Hepatocyte (in vitro differentiated cells): ENCODE measurements around the gene CHD9. TPM values are rescaled to one million over a fixed set of nuclear protein-coding genes. Genes with fewer than 3 reads are reported as not detected.
"Not testable (repeated sequence)": the region's sequence is repeated elsewhere in the genome, so short reads cannot be mapped to it uniquely, and the experiment has no call there.

ENCODE experiments used
- DNase-seq: peaks from one replicate; pipeline ENCODE4 v3.0.0-alpha.2; 2016; ENCODE audit warnings: low spot score
- H2AFZ ChIP-seq: fragments of 200-600 bp; sonication (generic); 2 replicates; pipeline ENCODE4 v1.6.0; 2016; ENCODE audit warnings: antibody characterized with exemption, mild to moderate bottlenecking
- H3K27ac ChIP-seq: fragments of 200-600 bp; sonication (generic); 2 replicates; pipeline ENCODE4 v1.5.1; 2016; ENCODE audit warnings: mild to moderate bottlenecking
- H3K27me3 ChIP-seq: fragments of 200-600 bp; sonication (generic); 2 replicates; pipeline ENCODE4 v1.6.1; 2016
- H3K36me3 ChIP-seq: fragments of 200-600 bp; sonication (generic); replicated peaks from 2 replicates; pipeline ENCODE4 v1.5.1; 2016; ENCODE audit warnings: low read depth; ENCODE audit not compliant: insufficient read depth
- H3K4me1 ChIP-seq: fragments of 200-600 bp; sonication (generic); 2 replicates; pipeline ENCODE4 v1.5.1; 2016; ENCODE audit warnings: mild to moderate bottlenecking, moderate library complexity; ENCODE audit not compliant: insufficient read depth
- H3K4me2 ChIP-seq: fragments of 200-600 bp; sonication (generic); 2 replicates; pipeline ENCODE4 v1.6.0; 2016
- H3K4me3 ChIP-seq: fragments of 200-600 bp; sonication (generic); 2 replicates; pipeline ENCODE4 v1.5.1; 2016; ENCODE audit warnings: mild to moderate bottlenecking
- H3K79me2 ChIP-seq: fragments of 200-600 bp; sonication (generic); 2 replicates; pipeline ENCODE4 v1.6.0; 2017; ENCODE audit warnings: mild to moderate bottlenecking
- H3K9me2 ChIP-seq: fragments of 200-600 bp; sonication (generic); replicated peaks from 2 replicates; pipeline ENCODE4 v1.6.0; 2017; ENCODE audit warnings: mild to moderate bottlenecking; ENCODE audit not compliant: insufficient read depth
- H3K9me3 ChIP-seq: fragments of 200-600 bp; sonication (generic); 2 replicates; pipeline ENCODE4 v1.5.1; 2016; ENCODE audit warnings: low read depth, mild to moderate bottlenecking
- H4K20me1 ChIP-seq: fragments of 200-600 bp; sonication (generic); 2 replicates; pipeline ENCODE4 v1.6.0; 2016; ENCODE audit warnings: mild to moderate bottlenecking; ENCODE audit not compliant: insufficient read depth, poor library complexity, severe bottlenecking
- CTCF ChIP-seq: fragments of 200-600 bp; sonication (generic); IDR thresholded peaks from 2 replicates; pipeline ENCODE4 v1.5.1; 2016; ENCODE audit warnings: antibody characterized with exemption, mild to moderate bottlenecking; ENCODE audit not compliant: poor library complexity
- EZH2 ChIP-seq: fragments of 200-600 bp; sonication (generic); IDR thresholded peaks from 2 replicates; pipeline ENCODE4 v1.6.1; 2016; ENCODE audit warnings: antibody characterized with exemption, mild to moderate bottlenecking, borderline replicate concordance
- EZH2phosphoT487 ChIP-seq: fragments of 200-600 bp; sonication (generic); IDR thresholded peaks from one replicate; pipeline ENCODE4 v1.6.1; 2018; ENCODE audit warnings: antibody characterized with exemption, mild to moderate bottlenecking, low read depth, moderate library complexity; ENCODE audit not compliant: unreplicated experiment, severe bottlenecking
- WGBS: methylation state at CpG from one replicate; pipeline ENCODE4 v1.1.6; 2016; ENCODE audit warnings: low lambda C conversion rate; ENCODE audit errors: missing lambda C conversion rate; 5-methylcytosine and 5-hydroxymethylcytosine counted together
- polyA plus RNA-seq: library from polyadenylated mRNA; unstranded; fragments of >200 nt; fragmentation: Nextera tagmentation; extraction: Ambion mirVana; gene quantifications from 2 replicates; pipeline ENCODE4 v1.2.1, GENCODE V29; 2016
- total RNA-seq: library from RNA; depleted of rRNA; stranded (reverse); fragments of >200 nt; gene quantifications from 2 replicates; pipeline ENCODE4 v1.2.3, GENCODE V29; 2014

The CHD9 gene
- total and polyA plus RNA-seq, 2 experiments from 2014 or later = 54.9 to 68.2 TPM

GRCh38 chr16:53043986-53044601 lies 10.7 kb upstream of the CHD9 start:
- H3K79me2 ChIP-seq = no peaks in the 10 kb centered on the region
- H3K27ac ChIP-seq = peak overlapping the region; percentile 92
- H3K36me3 ChIP-seq = no peaks in the 10 kb centered on the region
- 23% methylated on average over 11 of the region's 11 CpGs for WGBS
- peak overlapping the region; percentile 42 for H2AFZ ChIP-seq
- no peaks in the 10 kb centered on the region for H3K27me3 ChIP-seq
- H4K20me1 ChIP-seq = no peaks in the 10 kb centered on the region
- H3K9me2 ChIP-seq = no peaks in the 10 kb centered on the region
- H3K4me2 ChIP-seq = peak overlapping the region; percentile 62
- peak; percentile 23 for DNase-seq
- no peak overlapping the region for H3K4me3 ChIP-seq
- peaks cover 47% of the 10 kb centered on the region for H3K4me1 ChIP-seq
- TF ChIP-seq CTCF (no peak), EZH2phosphoT487 (no peak), EZH2 (no peak)
- H3K9me3 ChIP-seq = no peaks in the 10 kb centered on the region

- no peaks in the 10 kb centered on the region for H4K20me1 ChIP-seq
- H3K27ac ChIP-seq = no peak overlapping the region
- no peak for TF ChIP-seq EZH2phosphoT487
- TF ChIP-seq CTCF = no peak
- no peak for TF ChIP-seq EZH2
- H3K36me3 ChIP-seq = no peaks in the 10 kb centered on the region
- no peaks in the 10 kb centered on the region for H3K9me3 ChIP-seq
- H3K27me3 ChIP-seq = no peaks in the 10 kb centered on the region
- H3K79me2 ChIP-seq = no peaks in the 10 kb centered on the region
- no peak overlapping the region for H3K4me3 ChIP-seq
- WGBS = 66% methylated on average over 6 of the region's 6 CpGs
- H3K9me2 ChIP-seq = no peaks in the 10 kb centered on the region
- no peak overlapping the region for H3K4me2 ChIP-seq
- H3K4me1 ChIP-seq = peaks cover 47% of the 10 kb centered on the region
- H2AFZ ChIP-seq = no peak overlapping the region
- no peak for DNase-seq
Measured at GRCh38 chr16:53045341-53046220, 9.2 kb upstream of the CHD9 start.

DNA sequence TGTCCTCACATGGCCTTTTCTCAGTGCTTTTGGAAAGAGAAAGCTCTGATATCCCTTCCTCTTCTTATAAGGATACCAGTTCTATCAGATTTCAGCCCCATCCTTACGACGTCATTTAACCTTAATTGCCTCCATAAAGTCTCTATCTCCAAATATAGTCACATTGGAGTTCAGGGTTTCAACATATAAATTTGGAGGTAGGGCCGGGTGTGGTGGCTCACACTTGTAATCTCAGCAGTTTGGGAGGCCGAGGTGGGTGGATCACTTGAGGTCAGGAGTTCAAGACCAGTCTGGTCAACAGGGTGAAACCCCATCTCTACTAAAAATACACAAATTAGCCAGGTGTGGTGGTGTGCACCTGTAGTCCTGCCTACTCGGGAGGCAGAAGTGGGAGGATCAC lies 7.3 kb upstream of the CHD9 start:
- not testable (repeated sequence) for H4K20me1 ChIP-seq, DNase-seq, H3K4me2 ChIP-seq, H2AFZ ChIP-seq, H3K27me3 ChIP-seq, H3K27ac ChIP-seq, H3K9me3 ChIP-seq, H3K9me2 ChIP-seq, H3K4me3 ChIP-seq, H3K79me2 ChIP-seq, H3K36me3 ChIP-seq
- H3K4me1 ChIP-seq = peaks cover 31% of the 10 kb centered on the region
- 93% methylated on average over 5 of the region's 5 CpGs for WGBS
